ENCODE results near the gene HOXA10.

DNA sequence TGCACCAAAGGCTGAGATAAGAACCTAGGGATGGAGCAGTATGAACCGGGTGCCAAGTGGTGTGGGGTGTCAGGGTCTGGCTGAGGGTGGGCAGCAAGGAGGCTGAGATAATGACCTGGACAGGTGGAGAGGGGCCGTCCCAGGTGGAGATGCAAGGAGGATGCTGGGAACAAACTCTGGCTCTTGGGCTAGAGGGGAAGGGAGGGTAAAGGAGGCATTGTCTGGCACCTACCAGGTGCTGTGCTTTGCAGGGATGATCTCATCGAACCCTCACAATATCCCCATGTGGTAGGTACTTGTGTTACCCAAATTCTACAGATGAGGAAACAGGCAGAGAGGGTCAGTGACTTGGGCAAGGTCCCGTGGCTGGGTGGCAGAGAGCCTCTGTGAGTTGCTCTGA lies 45.7 kb upstream of the HOXA10 start:
- TF ChIP-seq, protein P1, sequence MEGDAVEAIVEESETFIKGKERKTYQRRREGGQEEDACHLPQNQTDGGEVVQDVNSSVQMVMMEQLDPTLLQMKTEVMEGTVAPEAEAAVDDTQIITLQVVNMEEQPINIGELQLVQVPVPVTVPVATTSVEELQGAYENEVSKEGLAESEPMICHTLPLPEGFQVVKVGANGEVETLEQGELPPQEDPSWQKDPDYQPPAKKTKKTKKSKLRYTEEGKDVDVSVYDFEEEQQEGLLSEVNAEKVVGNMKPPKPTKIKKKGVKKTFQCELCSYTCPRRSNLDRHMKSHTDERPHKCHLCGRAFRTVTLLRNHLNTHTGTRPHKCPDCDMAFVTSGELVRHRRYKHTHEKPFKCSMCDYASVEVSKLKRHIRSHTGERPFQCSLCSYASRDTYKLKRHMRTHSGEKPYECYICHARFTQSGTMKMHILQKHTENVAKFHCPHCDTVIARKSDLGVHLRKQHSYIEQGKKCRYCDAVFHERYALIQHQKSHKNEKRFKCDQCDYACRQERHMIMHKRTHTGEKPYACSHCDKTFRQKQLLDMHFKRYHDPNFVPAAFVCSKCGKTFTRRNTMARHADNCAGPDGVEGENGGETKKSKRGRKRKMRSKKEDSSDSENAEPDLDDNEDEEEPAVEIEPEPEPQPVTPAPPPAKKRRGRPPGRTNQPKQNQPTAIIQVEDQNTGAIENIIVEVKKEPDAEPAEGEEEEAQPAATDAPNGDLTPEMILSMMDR (IDR thresholded peaks at IDR 0.05), result no peak
- TF ChIP-seq POLR2A (IDR thresholded peaks at IDR 0.05) (no peak), EP300 (IDR thresholded peaks at IDR 0.05) (no peak)
